ENCODE results near the gene CNST. TPM values are rescaled to one million over a fixed set of nuclear protein-coding genes. Genes with fewer than 3 reads are reported as not detected.
A peak's percentile ranks its signal among the peaks of the same experiment; 100 is the strongest.
"Not testable (repeated sequence)": the region's sequence is repeated elsewhere in the genome, so short reads cannot be mapped to it uniquely, and the experiment has no call there.

CNST gene
- polyA plus RNA-seq, 4 donors = 18.8 to 25.7 (median 23.6) TPM

DNA sequence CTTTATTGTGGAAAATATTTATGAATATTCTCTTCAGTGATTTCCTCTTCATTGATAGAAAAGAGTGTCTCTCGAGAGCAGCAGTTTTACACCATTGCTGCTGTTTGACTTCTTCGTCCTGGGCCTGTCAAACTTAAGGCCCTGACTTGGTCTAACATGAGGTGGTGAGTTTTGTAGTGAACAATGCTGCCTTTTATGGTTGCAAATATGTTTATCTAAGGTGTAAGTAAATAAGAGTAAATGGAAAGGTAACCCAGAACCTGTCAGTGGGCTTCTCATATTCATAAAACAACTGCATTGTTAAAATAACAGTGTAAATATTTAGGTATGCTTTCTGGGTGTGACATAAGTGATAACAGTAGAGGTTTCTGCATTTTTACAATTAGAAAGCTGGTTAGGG, 95.2 kb downstream of the CNST start:
- DNase-seq (ENCODE audit: low read depth in 4 of 4, low spot score in 3 of 4) = no peak

- no peak for DNase-seq (ENCODE audit: low read depth in 4 of 4, low spot score in 3 of 4)
Observed at GRCh38 chr1:246667773-246668172, 101.5 kb downstream of the CNST start.

- DNase-seq (ENCODE audit: low read depth in 4 of 4, low spot score in 3 of 4) = no peak
Observed at GRCh38 chr1:246669659-246670058, 103.4 kb downstream of the CNST start.

- no peak for DNase-seq (ENCODE audit: low read depth in 4 of 4, low spot score in 3 of 4)
Observed at GRCh38 chr1:246674049-246674448, 107.8 kb downstream of the CNST start.

- DNase-seq (ENCODE audit: low read depth in 4 of 4, low spot score in 3 of 4) = no peak
Observed at GRCh38 chr1:246677842-246678241, 111.6 kb downstream of the CNST start.

DNA sequence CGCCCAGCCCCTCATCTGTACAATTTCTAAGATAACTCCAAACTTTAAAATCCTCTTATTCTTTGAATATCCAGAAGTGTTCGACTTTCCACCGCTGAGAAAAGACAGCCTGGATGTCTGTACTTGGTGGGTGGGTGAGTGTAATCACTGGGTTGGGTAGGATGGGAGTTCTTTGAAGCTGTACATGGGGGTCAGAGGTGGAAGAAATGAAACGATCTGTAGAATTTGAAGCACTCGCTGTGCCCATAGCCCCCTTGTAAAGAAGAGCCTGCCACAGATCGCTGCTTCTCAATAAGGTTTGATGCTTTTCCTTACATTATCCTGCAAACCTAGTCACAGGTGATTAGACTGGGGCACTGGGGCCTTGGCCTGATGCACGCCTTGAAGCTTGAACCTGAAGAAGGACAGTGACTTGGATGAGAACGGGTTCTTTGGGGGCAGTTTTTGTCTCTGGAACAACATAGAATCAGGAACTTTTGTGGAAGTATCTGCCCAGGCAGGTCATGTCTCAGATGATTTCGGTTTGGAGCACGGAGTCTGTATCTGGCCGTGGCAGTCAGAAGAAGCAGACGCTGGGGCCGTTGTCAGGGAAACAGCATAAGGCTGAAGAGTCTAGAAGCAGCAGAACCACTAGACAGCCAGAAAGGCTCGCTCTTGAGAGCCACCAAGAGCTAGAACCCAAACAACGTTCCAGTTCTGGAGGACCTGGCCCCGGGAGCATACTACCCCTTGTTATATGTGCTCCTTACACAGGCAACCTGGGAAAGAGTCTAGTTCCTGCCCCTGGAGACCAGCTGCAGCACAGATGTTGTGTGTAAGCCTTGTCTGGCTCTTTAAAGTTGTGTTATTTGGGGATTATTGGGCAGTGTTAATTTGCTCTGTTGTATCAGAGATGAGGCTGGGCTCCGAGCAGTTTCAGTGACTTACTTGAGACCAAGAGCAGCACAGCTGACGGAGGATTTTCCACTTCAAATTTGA, 112.8 kb downstream of the CNST start:
- DNase-seq (ENCODE audit: low read depth in 4 of 4, low spot score in 3 of 4) = no peak

DNA sequence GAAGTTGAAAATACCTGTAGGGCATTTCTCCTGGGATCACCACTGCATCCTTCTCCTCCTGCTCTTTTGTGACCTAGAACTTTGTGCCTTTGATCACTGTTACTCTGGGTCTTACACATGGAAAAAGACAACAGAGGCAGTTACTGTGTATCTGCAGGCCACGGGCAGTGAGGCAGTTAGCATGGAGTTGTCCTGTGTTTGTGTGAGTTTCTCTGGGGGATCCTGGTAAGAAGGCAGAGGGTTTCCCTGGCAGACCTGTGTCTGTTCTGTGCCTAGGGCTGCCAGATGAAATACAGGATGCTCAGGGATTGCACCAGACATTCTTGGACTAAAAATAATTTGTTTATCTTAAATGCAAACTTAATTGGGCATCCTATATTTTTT, 113.5 kb downstream of the CNST start:
- DNase-seq (ENCODE audit: low read depth in 4 of 4, low spot score in 3 of 4) = no peak

DNA sequence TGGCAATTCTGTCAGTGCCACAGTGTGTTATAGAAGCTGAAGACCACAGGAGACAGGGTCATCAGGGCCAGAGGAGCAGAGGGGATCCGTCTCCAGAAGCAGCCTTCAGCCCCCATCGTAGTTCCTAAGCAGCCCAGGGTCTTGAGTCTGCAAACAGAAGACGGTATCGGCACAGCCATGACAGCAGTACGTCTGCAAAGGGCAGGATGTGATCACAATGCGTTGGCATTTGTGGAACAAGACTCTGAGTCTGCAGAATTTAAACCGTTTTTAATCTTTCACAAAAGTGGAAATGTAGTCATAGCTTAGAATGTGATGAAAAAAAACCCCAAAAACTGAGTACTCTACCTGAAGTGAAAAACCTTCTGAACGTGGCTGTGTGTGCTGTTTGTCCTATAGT, 113.9 kb downstream of the CNST start:
- DNase-seq (ENCODE audit: low read depth in 4 of 4, low spot score in 3 of 4) = no peak

DNA sequence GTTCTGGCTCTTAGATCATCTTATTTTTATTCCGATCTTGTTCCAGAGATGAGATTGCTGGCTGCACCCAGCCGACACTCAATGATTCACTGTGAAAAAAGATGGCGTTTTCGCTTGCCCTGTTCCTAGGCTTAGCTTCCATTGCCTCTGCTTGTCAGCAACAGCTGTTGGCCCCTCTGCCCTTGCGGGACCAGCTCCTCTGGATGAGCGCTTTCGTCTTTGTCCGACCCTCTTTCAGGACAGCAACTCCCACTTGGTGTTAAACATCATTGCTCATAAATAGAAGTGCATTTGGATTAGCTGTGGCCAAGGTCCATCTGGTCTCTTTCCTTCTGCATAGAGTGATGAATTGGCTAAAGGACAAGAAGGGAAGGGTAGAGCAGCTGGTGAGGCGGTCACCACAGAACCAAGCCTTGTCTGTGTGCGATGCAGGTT, 114.5 kb downstream of the CNST start:
- no peak for DNase-seq (ENCODE audit: low read depth in 4 of 4, low spot score in 3 of 4)

- DNase-seq (ENCODE audit: low read depth in 4 of 4, low spot score in 3 of 4) = peak in 1 of 4 donors; percentile 60
Observed at GRCh38 chr1:246681900-246682895, 115.9 kb downstream of the CNST start.

GRCh38 chr1:246683521-246683920, 117.3 kb downstream of the CNST start:
- no peak for DNase-seq (ENCODE audit: low read depth in 4 of 4, low spot score in 3 of 4)

GRCh38 chr1:246687002-246687401, 120.7 kb downstream of the CNST start:
- DNase-seq (ENCODE audit: low read depth in 4 of 4, low spot score in 3 of 4) = no peak

DNA sequence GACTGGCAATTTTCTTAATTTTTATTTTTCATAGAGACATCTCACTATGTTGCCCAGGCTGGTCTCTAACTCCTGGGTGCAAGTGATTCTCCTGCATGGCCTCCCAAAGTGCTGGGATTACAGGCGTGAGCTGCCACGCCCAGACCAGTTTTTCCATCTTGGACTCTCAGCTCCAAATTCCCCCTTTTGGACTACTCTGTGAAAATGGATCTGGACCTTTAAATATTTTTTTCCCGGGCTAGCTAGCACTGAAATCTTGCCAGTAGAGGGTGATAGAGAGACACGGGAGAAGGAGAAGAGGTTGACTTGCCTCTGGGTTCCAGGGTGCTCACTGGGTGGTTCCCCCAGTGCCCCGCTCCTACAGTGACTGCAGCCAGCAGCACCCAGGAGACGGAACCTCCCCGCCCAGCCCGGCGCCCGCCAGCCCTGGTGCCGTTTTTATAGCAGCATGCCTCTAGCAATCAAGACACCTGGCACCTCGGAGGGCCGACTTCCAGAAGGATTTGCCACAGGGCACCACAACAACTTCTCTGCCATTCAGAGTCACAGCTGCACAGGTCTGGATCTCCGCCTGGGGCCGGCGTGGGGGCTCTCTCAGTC, 123.3 kb downstream of the CNST start:
- peak in 1 of 4 donors; percentile 53 for DNase-seq (ENCODE audit: low read depth in 4 of 4, low spot score in 3 of 4)

- DNase-seq (ENCODE audit: low read depth in 4 of 4, low spot score in 3 of 4) = no peak
Observed at GRCh38 chr1:246690100-246690499, 123.8 kb downstream of the CNST start.

GRCh38 chr1:246691622-246692495, 125.6 kb downstream of the CNST start:
- no peak for DNase-seq (ENCODE audit: low read depth in 4 of 4, low spot score in 3 of 4)

DNA sequence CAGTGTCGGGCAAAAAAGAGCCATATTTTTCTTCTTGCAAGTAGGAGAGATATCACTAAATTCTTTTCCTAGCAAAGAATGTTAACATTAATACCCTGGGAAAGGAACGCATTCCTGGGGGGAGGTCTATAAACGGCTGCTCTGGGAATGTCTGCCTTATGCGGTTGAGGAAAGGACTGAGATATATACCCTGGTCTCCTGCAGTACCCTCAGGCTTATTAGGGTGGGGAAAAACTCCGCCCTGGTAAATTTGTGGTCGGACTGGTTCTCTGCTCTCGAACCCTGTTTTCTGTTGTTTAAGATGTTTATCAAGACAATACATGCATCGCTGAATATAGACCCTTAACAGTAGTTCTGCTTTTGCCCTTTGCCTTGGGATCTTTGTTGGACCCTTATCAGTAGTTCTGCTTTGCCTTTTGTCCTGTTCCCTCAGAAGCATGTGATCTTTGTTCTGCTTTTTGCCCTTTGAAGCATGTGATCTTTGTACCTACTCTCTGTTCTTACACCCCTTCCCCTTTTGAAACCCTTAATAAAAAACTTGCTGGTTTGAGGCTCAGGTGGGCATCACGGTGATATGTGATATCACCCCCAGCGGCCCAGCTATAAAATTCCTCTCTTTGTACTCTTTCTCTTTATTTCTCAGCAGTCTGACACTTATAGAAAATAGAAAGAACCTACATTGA, 128.1 kb downstream of the CNST start:
- not testable (repeated sequence) for DNase-seq (ENCODE audit: low read depth in 4 of 4, low spot score in 3 of 4)

GRCh38 chr1:246695136-246695535, 128.9 kb downstream of the CNST start:
- no peak for DNase-seq (ENCODE audit: low read depth in 4 of 4, low spot score in 3 of 4)

DNA sequence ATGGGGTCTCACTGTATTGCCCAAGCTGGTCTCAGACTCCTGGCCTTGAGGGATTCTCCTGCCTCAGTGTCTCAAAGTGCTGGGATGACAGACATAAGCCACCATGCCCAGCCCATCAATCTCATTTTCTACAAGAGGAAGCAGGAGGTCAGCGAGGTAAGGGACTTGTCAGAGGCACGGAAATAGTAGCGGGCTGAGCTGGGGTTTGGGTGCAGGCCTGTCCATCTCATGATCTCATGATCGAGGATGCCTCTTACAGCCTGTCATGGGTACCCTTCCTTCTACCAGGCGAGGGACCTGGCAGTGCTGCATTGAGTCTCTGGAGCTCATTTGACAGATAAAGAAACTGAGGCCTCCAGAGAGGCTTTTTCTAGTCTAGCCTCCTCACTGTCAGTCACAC, 129.4 kb downstream of the CNST start:
- no peak for DNase-seq (ENCODE audit: low read depth in 4 of 4, low spot score in 3 of 4)

DNA sequence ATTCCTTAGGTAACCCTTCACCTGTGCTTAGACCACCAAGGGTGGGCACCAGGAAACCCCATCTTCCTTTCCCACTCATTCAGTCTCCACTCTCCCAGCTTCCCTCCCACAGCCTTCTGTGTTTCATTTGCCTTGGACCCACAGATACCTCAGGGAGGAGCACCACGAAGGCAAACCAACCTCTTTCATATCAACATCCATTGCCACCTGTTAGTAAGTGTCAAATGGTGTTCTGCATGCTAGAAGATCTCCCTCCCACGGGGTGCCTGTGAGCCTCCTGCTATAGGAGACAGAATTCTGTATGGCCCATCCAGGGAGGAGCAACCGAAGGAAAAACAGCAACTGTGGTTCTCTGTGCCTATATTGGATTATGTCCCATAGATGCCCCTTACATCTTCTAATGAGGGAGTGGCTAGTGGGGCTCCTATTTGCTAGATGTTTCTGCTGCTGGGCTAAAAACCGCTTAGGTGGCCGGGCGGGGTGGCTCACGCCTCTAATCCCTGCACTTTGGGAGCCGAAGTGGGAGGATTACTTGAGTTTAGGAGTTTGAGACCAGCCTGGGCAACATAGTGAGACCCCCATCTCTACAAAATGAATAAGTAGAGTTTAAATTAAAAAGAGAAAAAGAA, 132.3 kb downstream of the CNST start:
- no peak for DNase-seq (ENCODE audit: low read depth in 4 of 4, low spot score in 3 of 4)

Data from right renal pelvis (tissue), 4 donors.